Measurements from ENCODE around the gene KIAA0319L. TPM values are rescaled to one million over a fixed set of nuclear protein-coding genes. Genes with fewer than 3 reads are reported as not detected.

The KIAA0319L gene
- total RNA-seq, 4 donors from 2014 or later = 33.4 to 60.9 (median 44.9) TPM

DNA sequence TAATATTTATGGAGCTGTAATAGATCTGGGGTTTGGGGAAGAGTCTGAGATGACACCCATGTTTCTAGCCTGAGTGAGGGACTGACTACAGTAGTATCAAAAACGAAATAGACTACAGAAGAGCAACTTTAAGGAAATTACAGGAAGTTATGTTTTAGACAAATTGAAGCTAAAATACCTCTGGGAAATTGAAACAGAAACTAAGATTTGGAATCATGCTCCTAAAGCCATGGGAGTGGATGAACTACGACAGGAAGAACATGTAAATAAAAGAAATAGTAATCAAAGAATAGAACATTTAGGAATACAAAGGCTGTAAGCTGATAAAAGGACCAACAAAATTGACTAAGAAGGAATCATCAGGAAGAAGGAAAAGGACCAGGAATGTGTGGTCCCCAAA lies 68.9 kb downstream of the KIAA0319L start:
- no peak for TF ChIP-seq POLR2A (IDR thresholded peaks at IDR 0.05)
- TF ChIP-seq, protein P1, sequence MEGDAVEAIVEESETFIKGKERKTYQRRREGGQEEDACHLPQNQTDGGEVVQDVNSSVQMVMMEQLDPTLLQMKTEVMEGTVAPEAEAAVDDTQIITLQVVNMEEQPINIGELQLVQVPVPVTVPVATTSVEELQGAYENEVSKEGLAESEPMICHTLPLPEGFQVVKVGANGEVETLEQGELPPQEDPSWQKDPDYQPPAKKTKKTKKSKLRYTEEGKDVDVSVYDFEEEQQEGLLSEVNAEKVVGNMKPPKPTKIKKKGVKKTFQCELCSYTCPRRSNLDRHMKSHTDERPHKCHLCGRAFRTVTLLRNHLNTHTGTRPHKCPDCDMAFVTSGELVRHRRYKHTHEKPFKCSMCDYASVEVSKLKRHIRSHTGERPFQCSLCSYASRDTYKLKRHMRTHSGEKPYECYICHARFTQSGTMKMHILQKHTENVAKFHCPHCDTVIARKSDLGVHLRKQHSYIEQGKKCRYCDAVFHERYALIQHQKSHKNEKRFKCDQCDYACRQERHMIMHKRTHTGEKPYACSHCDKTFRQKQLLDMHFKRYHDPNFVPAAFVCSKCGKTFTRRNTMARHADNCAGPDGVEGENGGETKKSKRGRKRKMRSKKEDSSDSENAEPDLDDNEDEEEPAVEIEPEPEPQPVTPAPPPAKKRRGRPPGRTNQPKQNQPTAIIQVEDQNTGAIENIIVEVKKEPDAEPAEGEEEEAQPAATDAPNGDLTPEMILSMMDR (IDR thresholded peaks at IDR 0.05) = no peak
- whole genome bisulfite sequencing, 2 donors = 37 to 46% methylated on average over 2 of the region's 2 CpGs
- DNase-seq (ENCODE audit: low spot score in 2 of 2) = no peak
- H3K4me3 ChIP-seq (ENCODE audit: low read depth, poor library complexity, severe bottlenecking) = no peak overlapping the region
- intact Hi-C loops (cut with DNase I; ENCODE audit: low total_unique reads) = no loop called here

DNA sequence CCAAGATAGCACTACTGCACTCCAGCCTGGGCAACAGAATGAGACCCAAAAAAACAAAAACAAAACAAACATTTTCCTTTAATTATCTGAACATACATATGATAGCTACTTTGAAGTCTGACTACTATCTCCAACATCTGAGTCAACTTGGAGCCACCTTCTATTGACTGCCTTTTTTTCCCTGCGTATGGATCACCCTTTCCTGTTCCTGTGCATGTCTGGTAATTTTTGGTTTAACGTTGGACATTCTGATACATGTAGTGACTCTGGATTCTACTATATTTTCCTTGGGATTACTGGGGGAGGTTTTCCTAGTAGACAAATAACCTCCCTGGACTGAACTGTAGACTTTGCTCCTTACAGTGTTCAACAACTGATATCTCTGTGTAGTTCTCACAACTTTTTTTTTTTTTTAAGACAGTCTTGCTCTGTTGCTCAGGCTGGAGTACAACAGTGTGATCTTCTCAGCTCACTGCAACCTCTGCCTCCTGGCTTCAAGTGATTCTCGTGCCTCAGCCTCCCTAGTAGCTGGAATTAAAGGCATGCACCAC lies 70.3 kb downstream of the KIAA0319L start:
- TF ChIP-seq, protein P1 (IDR thresholded peaks at IDR 0.05) = no peak
- TF ChIP-seq POLR2A (IDR thresholded peaks at IDR 0.05) = no peak
- WGBS, 2 donors = 96 to 99% methylated on average over 3 of the region's 3 CpGs
- intact Hi-C loops (cut with DNase I; ENCODE audit: low total_unique reads) = no loop called here
- H3K4me3 ChIP-seq (ENCODE audit: low read depth, poor library complexity, severe bottlenecking) = no peak overlapping the region
- no peak for DNase-seq (ENCODE audit: low spot score in 2 of 2)

- TF ChIP-seq, protein P1 (IDR thresholded peaks at IDR 0.05) = no peak
- TF ChIP-seq POLR2A (IDR thresholded peaks at IDR 0.05) = no peak
- WGBS, 2 donors = 98 to 99% methylated on average over 2 of the region's 2 CpGs
- H3K4me3 ChIP-seq (ENCODE audit: low read depth, poor library complexity, severe bottlenecking) = no peak overlapping the region
- intact Hi-C loops (cut with DNase I; ENCODE audit: low total_unique reads) = no loop called here
- no peak for DNase-seq (ENCODE audit: low spot score in 2 of 2)
Observed at GRCh38 chr1:35481229-35481628, 76.0 kb downstream of the KIAA0319L start.

- WGBS, 2 donors = 95 to 98% methylated on average over 2 of the region's 2 CpGs
- no peak for DNase-seq (ENCODE audit: low spot score in 2 of 2)
- H3K4me3 ChIP-seq (ENCODE audit: low read depth, poor library complexity, severe bottlenecking) = no peak overlapping the region
- TF ChIP-seq, protein P1 (IDR thresholded peaks at IDR 0.05) = no peak
- no peak for TF ChIP-seq POLR2A (IDR thresholded peaks at IDR 0.05)
- intact Hi-C loops (cut with DNase I; ENCODE audit: low total_unique reads) = no loop called here
Observed at GRCh38 chr1:35477870-35478269, 79.3 kb downstream of the KIAA0319L start.

- WGBS, 2 donors = 95 to 97% methylated on average over 6 of the region's 6 CpGs
- H3K4me3 ChIP-seq (ENCODE audit: low read depth, poor library complexity, severe bottlenecking) = no peak overlapping the region
- intact Hi-C loops (cut with DNase I; ENCODE audit: low total_unique reads) = no loop called here
- TF ChIP-seq, protein P1 (IDR thresholded peaks at IDR 0.05) = no peak
- no peak for TF ChIP-seq POLR2A (IDR thresholded peaks at IDR 0.05)
- DNase-seq (ENCODE audit: low spot score in 2 of 2) = no peak
Observed at GRCh38 chr1:35475856-35476674, 81.1 kb downstream of the KIAA0319L start.
